IPS-18c (cell line): Measurements from ENCODE around the gene OSM.

Experiments used
- H3K4me3 ChIP-seq: 2 replicates; pipeline ENCODE4 v1.7.0; 2013; ENCODE audit warnings: low read depth, mild to moderate bottlenecking, low read length, moderate library complexity; ENCODE audit not compliant: insufficient read depth
- H3K9me3 ChIP-seq: one replicate; pipeline ENCODE4 v1.6.1; 2013; ENCODE audit warnings: mild to moderate bottlenecking, low read length, moderate library complexity; ENCODE audit not compliant: control insufficient read depth, insufficient read depth

Gene OSM

DNA sequence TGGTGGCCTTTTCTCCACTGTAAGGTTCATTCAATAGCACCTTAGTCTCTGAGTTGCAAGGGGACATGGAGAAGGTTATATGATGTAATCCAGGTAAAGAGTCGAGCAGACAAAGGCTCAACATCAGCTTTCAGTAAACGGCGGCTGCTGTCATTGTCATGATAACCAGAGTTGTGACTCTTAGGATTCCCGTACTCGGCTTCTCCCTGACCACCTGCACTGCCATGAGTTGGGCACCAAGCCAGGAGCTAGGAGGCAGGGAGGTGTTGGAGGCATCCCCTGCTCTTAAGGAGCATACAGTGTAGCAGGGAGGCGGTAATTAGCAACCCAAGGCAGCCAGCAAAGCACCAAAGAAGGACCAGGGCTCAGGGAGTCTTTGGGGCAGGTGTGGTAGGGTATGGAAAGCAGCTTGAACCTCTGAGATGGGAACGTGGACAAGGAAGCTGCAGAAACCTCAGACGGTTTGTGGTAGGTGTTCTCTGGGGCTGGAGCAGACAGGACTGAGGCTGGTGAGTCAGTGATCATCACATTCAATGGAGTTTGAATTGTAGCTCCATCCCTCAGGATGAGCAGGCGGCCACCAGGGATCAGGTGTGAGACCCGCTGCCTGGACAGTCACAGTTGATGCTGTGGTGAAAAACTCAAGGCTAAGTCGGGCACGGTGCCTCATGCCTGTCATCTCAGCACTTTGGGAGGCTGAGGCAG is 51.8 kb downstream of the OSM start:
- H3K9me3 ChIP-seq, result no peaks in the 10 kb centered on the region
- H3K4me3 ChIP-seq, result no peak overlapping the region

DNA sequence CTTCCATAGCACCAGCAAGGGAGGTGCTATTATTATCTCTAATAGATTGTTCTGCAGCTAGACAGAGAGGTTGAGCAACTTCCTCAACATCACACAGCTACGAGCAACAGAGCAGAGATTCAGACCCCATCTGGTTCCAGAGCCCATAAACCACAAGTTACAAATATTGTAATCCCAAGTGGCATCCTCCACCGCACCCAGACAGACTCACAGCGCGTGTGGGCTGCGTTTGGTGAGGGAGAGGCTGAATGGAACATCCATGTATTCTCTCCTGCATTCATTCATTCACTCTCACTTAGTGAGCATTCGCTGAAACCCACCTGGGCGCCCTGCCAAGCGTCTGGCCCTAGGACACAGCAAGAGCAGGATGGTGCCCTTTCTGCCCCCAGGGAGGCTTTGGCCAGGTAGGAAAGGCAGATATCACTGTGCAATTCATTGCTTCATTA is 53.6 kb downstream of the OSM start:
- Histone ChIP-seq H3K9me3 (no peaks in the 10 kb centered on the region), H3K4me3 (no peak overlapping the region)
